Pancreas (tissue), 10 donors: ENCODE results near the gene TSPOAP1. TPM values are rescaled to one million over a fixed set of nuclear protein-coding genes. Genes with fewer than 3 reads are reported as not detected.

Experiments
- ATAC-seq, 4 donors: fragments of 200-7000 bp; cut with Tn5 transposase; one replicate each; pipeline versions ENCODE4 v1.8.0 to v1.9.1; 2020; ENCODE audit warnings: mild to moderate bottlenecking in 4 of 4, moderate library complexity in 4 of 4
- DNase-seq, 6 donors: peaks; one replicate each; pipeline ENCODE4 v3.0.0-alpha.2; 2020
- FAIRE-seq: peaks from 2 replicates; lab custom pipeline; 2012; peaks lifted over from hg19 to GRCh38; lab: Jason Lieb, UNC
- H3K27ac ChIP-seq, 4 donors: fragments of 200-600 bp; sonication (generic); 1 replicate in 3 of 4; 2 replicates in 1 of 4; pipeline versions ENCODE4 v1.5.0 to v1.8.0; 2020
- H3K27me3 ChIP-seq, 4 donors: fragments of 200-600 bp; one replicate each; pipeline ENCODE4 v1.8.0; 2021
- H3K36me3 ChIP-seq, 3 donors: fragments of 200-600 bp; sonication (generic) in 1 of 3; one replicate each; pipeline versions ENCODE4 v1.5.0 to v1.8.0; 2020 to 2021
- H3K4me1 ChIP-seq, 3 donors: fragments of 200-600 bp; one replicate each; pipeline ENCODE4 v1.8.0; 2021
- H3K4me3 ChIP-seq, 4 donors: fragments of 200-600 bp; sonication (generic) in 2 of 4; one replicate each; pipeline versions ENCODE4 v1.5.0 to v1.8.0; 2020 to 2021
- H3K9me3 ChIP-seq, 4 donors: fragments of 200-600 bp; one replicate each; pipeline ENCODE4 v1.8.0; 2021
- CTCF ChIP-seq, 4 donors: fragments of 200-600 bp; sonication (generic) in 3 of 4; IDR thresholded peaks; one replicate each; pipeline versions ENCODE4 v1.5.0 to v1.8.0; 2021; ENCODE audit warnings: antibody characterized with exemption in 4 of 4
- WGBS, 2 donors: extraction: QIAGEN DNeasy Blood & Tissue Kit; methylation state at CpG; one replicate each; pipeline ENCODE4 v1.1.7; 2013; 5-methylcytosine and 5-hydroxymethylcytosine counted together
- intact Hi-C, 3 donors: fragments of 100-400 bp; cut with DNase I; formaldehyde crosslinking; loops; one replicate each; pipeline versions ENCODE4 v1.11.1 to v1.14.2; 2022
- polyA plus RNA-seq, 2 donors: library from polyadenylated mRNA; stranded (reverse); fragments of 200-250 nt; gene quantifications; one replicate each; pipeline ENCODE4 v1.2.3, GENCODE V29; 2013
- total RNA-seq, 6 donors: library from RNA; stranded (reverse); fragmentation: NEBNext Ultra II Directional in 4 of 6; extraction: Animal tissue kit (Norgen Biotek cat#: 25700) in 4 of 6; gene quantifications; one replicate each; pipeline versions ENCODE4 v1.2.1 to v1.2.4, GENCODE V29; 2021 to 2023
- donor health status: healthy with polysubstance abuse.
- donor health status: DM: no; HTN: no; CAD: no; lungs with moderate emphysema.
- donor health status: DM: no; HTN: no; CAD: no.
- donor health status: control.
- donor health status: control.
- donor health status: Bipolar disorder and iron deficiency.
- donor health status: DM: yes; HTN: yes; CAD: no.
- donor health status: DM: no; HTN: no; CAD: no.
- donor health status: DM: no; HTN: no; CAD: no.
- donor health status: DM: yes; HTN: yes; CAD: no.

The TSPOAP1 gene
- total and polyA plus RNA-seq, 8 donors, result 7.0 to 90.2 (median 14.8) TPM

- FAIRE-seq, result no peak
- Histone ChIP-seq H3K36me3 (no peaks in the 10 kb centered on the region), H3K27me3 (no peaks in the 10 kb centered on the region), H3K4me1 (no peaks in the 10 kb centered on the region), H3K27ac (no peak overlapping the region), H3K4me3 (no peak overlapping the region), H3K9me3 (no peaks in the 10 kb centered on the region)
- WGBS, 2 donors, result 70 to 75% methylated on average over 6 of the region's 6 CpGs
- DNase-seq, result peak in 1 of 6 donors; percentile 30
- ATAC-seq, result no peak
- no peak for TF ChIP-seq CTCF (IDR thresholded peaks at IDR 0.05)
- intact Hi-C loops, result no loop called here
Measured at GRCh38 chr17:58268774-58269556, 59.6 kb downstream of the TSPOAP1 start.

- no peaks in the 10 kb centered on the region for H3K27me3 ChIP-seq
- no peak for FAIRE-seq
- no peak for ATAC-seq
- H3K9me3 ChIP-seq, result no peaks in the 10 kb centered on the region
- H3K4me3 ChIP-seq, result no peak overlapping the region
- H3K4me1 ChIP-seq, result no peaks in the 10 kb centered on the region
- 78 to 88% methylated on average over 12 of the region's 12 CpGs for WGBS, 2 donors
- no peak overlapping the region for H3K27ac ChIP-seq
- intact Hi-C loops, result no loop called here
- H3K36me3 ChIP-seq, result no peaks in the 10 kb centered on the region
- peak in 1 of 6 donors; percentile 16 for DNase-seq
- TF ChIP-seq CTCF (IDR thresholded peaks at IDR 0.05), result no peak
Measured at GRCh38 chr17:58268326-58268725, 60.3 kb downstream of the TSPOAP1 start.

- no peak for FAIRE-seq
- Histone ChIP-seq H3K4me3 (no peak overlapping the region), H3K36me3 (no peaks in the 10 kb centered on the region), H3K4me1 (no peaks in the 10 kb centered on the region), H3K27me3 (no peaks in the 10 kb centered on the region), H3K9me3 (no peaks in the 10 kb centered on the region), H3K27ac (no peak overlapping the region)
- 67 to 82% methylated on average over 22 of the region's 22 CpGs for WGBS, 2 donors
- TF ChIP-seq CTCF (IDR thresholded peaks at IDR 0.05), result no peak
- intact Hi-C loops, result no loop called here
- no peak for ATAC-seq
- DNase-seq, result peak in 1 of 6 donors; percentile 35
Measured at GRCh38 chr17:58267347-58268324, 61.0 kb downstream of the TSPOAP1 start.

- Histone ChIP-seq H3K27me3 (no peaks in the 10 kb centered on the region), H3K27ac (no peak overlapping the region), H3K4me3 (no peak overlapping the region), H3K9me3 (no peaks in the 10 kb centered on the region), H3K36me3 (no peaks in the 10 kb centered on the region), H3K4me1 (no peaks in the 10 kb centered on the region)
- ATAC-seq (no peak), FAIRE-seq (no peak), DNase-seq (peak in 1 of 6 donors; percentile 2)
- TF ChIP-seq CTCF (IDR thresholded peaks at IDR 0.05), result no peak
- 93 to 96% methylated on average over 7 of the region's 7 CpGs for WGBS, 2 donors
- intact Hi-C loops, result no loop called here
Measured at GRCh38 chr17:58265902-58266875, 62.4 kb downstream of the TSPOAP1 start.
